Fibroblast of lung (primary cell): ENCODE results near the gene ROBO2. TPM values are rescaled to one million over a fixed set of nuclear protein-coding genes. Genes with fewer than 3 reads are reported as not detected.

Experiments
- DNase-seq, 2 donors: peaks; one replicate each; pipeline versions ENCODE4 v3.0.0 to v3.0.0-alpha.2; 2010; ENCODE audit warnings: low read depth in 2 of 2
- H2AFZ ChIP-seq: 2 replicates; pipeline ENCODE4 v1.5.1; 2012; ENCODE audit warnings: low read length, control low read depth, inconsistent platforms
- H3K27ac ChIP-seq: 2 replicates; pipeline ENCODE4 v1.5.1; 2011; ENCODE audit warnings: low read length, control low read depth; ENCODE audit not compliant: insufficient read depth
- H3K27me3 ChIP-seq: 2 replicates; pipeline ENCODE4 v1.5.1; 2011; ENCODE audit warnings: mild to moderate bottlenecking, low read length; ENCODE audit not compliant: control insufficient read depth, insufficient read depth
- H3K36me3 ChIP-seq: 2 replicates; pipeline ENCODE4 v1.5.1; 2011; ENCODE audit warnings: low read length; ENCODE audit not compliant: control insufficient read depth, insufficient read depth
- H3K4me1 ChIP-seq: 2 replicates; pipeline ENCODE4 v1.5.1; 2011; ENCODE audit warnings: low read length; ENCODE audit not compliant: control insufficient read depth, insufficient read depth; ENCODE audit errors: extremely low read depth
- H3K4me2 ChIP-seq: 2 replicates; pipeline ENCODE4 v1.5.1; 2011; ENCODE audit warnings: low read length, control low read depth; ENCODE audit not compliant: insufficient read depth; ENCODE audit errors: extremely low read depth
- H3K4me3 ChIP-seq, 4 experiments: fragments of 200-600 bp in 1 of 4; sonication (generic) in 1 of 4; replicated peaks in 1 of 4; 2 replicates each; pipeline ENCODE4 v1.5.1; 2011 to 2016; ENCODE audit warnings: low read length in 4 of 4, low read depth in 3 of 4, mild to moderate bottlenecking in 3 of 4, control low read depth in 2 of 4, inconsistent platforms in 1 of 4, mixed read lengths in 1 of 4; ENCODE audit not compliant: insufficient read depth in 1 of 4; ENCODE audit errors: control extremely low read depth in 1 of 4
- H3K79me2 ChIP-seq: 2 replicates; pipeline ENCODE4 v1.5.1; 2012; ENCODE audit warnings: mild to moderate bottlenecking, low read length, inconsistent platforms; ENCODE audit not compliant: control insufficient read depth, insufficient read depth
- H3K9ac ChIP-seq: 2 replicates; pipeline ENCODE4 v1.5.1; 2011; ENCODE audit warnings: mild to moderate bottlenecking, low read length, control low read depth; ENCODE audit not compliant: insufficient read depth
- H3K9me3 ChIP-seq: 2 replicates; pipeline ENCODE4 v1.5.1; 2012; ENCODE audit warnings: low read depth, low read length; ENCODE audit not compliant: control insufficient read depth, insufficient read depth
- H4K20me1 ChIP-seq: 2 replicates; pipeline ENCODE4 v1.5.1; 2011; ENCODE audit warnings: low read length; ENCODE audit not compliant: control insufficient read depth, insufficient read depth; ENCODE audit errors: extremely low read depth
- EZH2 ChIP-seq: IDR thresholded peaks from 2 replicates; pipeline ENCODE4 v1.5.1; 2012; ENCODE audit warnings: low read length, control low read depth, mild to moderate bottlenecking; ENCODE audit errors: missing control alignments
- polyA plus RNA-seq, 2 donors: library from polyadenylated mRNA; depleted of rRNA in 1 of 2; stranded (reverse) in 1 of 2; unstranded in 1 of 2; fragments of >200 nt; gene quantifications; 2 replicates each; pipeline ENCODE4 v1.2.1, GENCODE V29; 2011 to 2012; ENCODE audit warnings: missing spikeins in 1 of 2
- total RNA-seq: library from RNA; depleted of rRNA; stranded (reverse); fragments of >200 nt; gene quantifications from 2 replicates; pipeline ENCODE4 v1.2.1, GENCODE V29; 2014
- TF ChIP-seq, protein P1 (sequence below), 2 donors: IDR thresholded peaks in 1 of 2; conservative IDR thresholded peaks in 1 of 2; 1 replicate in 1 of 2; 2 replicates in 1 of 2; pipeline ENCODE4 v1.5.1; 2011 to 2012; ENCODE audit warnings: low read length in 2 of 2, control low read depth in 1 of 2, inconsistent platforms in 1 of 2, low read depth in 1 of 2, mild to moderate bottlenecking in 1 of 2

ROBO2 gene
- total and polyA plus RNA-seq, 2 donors (not counting 1 experiment from before 2014, with no cell fraction given): 0.83 to 1.5 TPM

DNA sequence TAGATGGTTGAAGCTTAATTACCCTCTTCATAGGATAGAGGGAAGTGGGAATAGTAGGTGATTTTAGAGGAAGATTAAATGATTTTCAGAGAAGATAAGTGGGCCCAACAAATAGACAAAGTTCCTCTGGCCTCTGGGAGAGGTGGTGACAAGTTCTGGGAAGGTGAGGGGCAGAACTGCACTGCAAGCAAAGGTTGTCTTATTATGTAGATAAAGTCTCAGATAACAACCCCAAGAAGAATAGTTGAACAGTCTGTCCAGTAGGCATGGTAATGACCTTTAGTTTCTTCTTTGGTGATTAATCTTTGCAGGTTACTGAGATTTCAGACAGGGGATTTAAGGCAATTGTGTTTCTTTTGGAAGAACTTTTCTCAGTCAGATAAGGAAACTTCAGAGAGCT lies 439.1 kb downstream of the ROBO2 start:
- Histone ChIP-seq H3K9ac (no peak overlapping the region), H3K4me3 (no peak overlapping the region), H3K27me3 (no peaks in the 10 kb centered on the region), H3K79me2 (no peaks in the 10 kb centered on the region), H3K4me1 (no peaks in the 10 kb centered on the region), H4K20me1 (no peaks in the 10 kb centered on the region), H2AFZ (no peak overlapping the region), H3K36me3 (no peaks in the 10 kb centered on the region), H3K9me3 (no peaks in the 10 kb centered on the region), H3K27ac (no peak overlapping the region), H3K4me2 (no peak overlapping the region)
- DNase-seq: no peak
- TF ChIP-seq EZH2: no peak
- TF ChIP-seq, protein P1, sequence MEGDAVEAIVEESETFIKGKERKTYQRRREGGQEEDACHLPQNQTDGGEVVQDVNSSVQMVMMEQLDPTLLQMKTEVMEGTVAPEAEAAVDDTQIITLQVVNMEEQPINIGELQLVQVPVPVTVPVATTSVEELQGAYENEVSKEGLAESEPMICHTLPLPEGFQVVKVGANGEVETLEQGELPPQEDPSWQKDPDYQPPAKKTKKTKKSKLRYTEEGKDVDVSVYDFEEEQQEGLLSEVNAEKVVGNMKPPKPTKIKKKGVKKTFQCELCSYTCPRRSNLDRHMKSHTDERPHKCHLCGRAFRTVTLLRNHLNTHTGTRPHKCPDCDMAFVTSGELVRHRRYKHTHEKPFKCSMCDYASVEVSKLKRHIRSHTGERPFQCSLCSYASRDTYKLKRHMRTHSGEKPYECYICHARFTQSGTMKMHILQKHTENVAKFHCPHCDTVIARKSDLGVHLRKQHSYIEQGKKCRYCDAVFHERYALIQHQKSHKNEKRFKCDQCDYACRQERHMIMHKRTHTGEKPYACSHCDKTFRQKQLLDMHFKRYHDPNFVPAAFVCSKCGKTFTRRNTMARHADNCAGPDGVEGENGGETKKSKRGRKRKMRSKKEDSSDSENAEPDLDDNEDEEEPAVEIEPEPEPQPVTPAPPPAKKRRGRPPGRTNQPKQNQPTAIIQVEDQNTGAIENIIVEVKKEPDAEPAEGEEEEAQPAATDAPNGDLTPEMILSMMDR (conservative IDR thresholded peaks at IDR 0.05 in 1 of 2, IDR thresholded peaks at IDR 0.05 in 1 of 2; ENCODE audit: low read depth in 1 of 2, low read length in 2 of 2): no peak

DNA sequence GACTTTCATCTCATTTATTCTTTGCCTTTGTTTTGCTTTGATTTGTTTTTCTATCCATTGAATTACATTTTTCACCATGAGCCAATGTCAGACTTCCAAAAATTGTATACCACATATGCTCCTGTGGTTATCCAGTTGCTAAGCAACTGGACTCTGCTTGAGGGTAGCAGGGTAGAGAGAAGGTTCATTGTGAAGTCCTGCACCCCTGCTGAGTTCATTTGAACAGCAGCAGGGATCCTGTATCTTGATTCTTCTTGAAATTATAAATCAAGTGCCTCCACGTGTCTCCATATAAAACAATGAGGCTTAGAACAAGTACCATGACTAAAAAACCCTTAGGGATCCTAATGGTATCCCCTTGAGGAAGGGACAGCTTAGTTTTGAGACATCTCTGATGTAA lies 449.3 kb downstream of the ROBO2 start:
- Histone ChIP-seq H3K4me3 (no peak overlapping the region), H3K9me3 (no peaks in the 10 kb centered on the region), H3K9ac (no peak overlapping the region), H3K4me2 (no peak overlapping the region), H3K36me3 (no peaks in the 10 kb centered on the region), H2AFZ (no peak overlapping the region), H3K27ac (no peak overlapping the region), H4K20me1 (no peaks in the 10 kb centered on the region), H3K27me3 (no peaks in the 10 kb centered on the region), H3K79me2 (no peaks in the 10 kb centered on the region), H3K4me1 (no peaks in the 10 kb centered on the region)
- DNase-seq: no peak
- no peak for TF ChIP-seq EZH2
- TF ChIP-seq, protein P1 (conservative IDR thresholded peaks at IDR 0.05 in 1 of 2, IDR thresholded peaks at IDR 0.05 in 1 of 2; ENCODE audit: low read depth in 1 of 2, low read length in 2 of 2): no peak

DNA sequence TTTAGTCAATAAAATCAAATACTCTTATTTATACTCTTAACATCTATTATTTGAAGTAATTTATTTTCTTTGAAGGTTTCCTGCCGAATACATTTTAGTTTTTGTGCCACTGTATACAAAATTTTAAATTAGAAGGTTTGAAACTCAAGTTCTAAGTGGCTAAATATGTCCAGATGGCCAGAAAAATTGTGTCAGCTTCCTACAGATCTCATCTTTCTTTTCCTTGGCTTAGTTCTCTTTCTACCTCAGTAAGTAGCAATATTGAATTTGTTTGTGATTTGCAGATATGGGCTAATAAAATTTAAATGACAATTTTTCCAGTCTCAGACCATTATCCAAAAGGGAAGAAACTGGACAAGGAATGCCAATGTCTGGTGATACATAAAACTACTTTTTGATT lies 452.1 kb downstream of the ROBO2 start:
- Histone ChIP-seq H3K27ac (no peak overlapping the region), H3K27me3 (no peaks in the 10 kb centered on the region), H3K9ac (no peak overlapping the region), H3K9me3 (no peaks in the 10 kb centered on the region), H3K4me1 (no peaks in the 10 kb centered on the region), H3K4me2 (no peak overlapping the region), H4K20me1 (no peaks in the 10 kb centered on the region), H2AFZ (no peak overlapping the region), H3K79me2 (no peaks in the 10 kb centered on the region), H3K4me3 (no peak overlapping the region), H3K36me3 (no peaks in the 10 kb centered on the region)
- TF ChIP-seq, protein P1 (conservative IDR thresholded peaks at IDR 0.05 in 1 of 2, IDR thresholded peaks at IDR 0.05 in 1 of 2; ENCODE audit: low read depth in 1 of 2, low read length in 2 of 2): no peak
- TF ChIP-seq EZH2: no peak
- DNase-seq: no peak
